GM23338 (cell line): Measurements from ENCODE around the gene EPHA10.

Experiments
- EZH2 ChIP-seq: fragments of 200-600 bp; sonication (generic); IDR thresholded peaks from one replicate; pipeline ENCODE4 v1.8.0; 2017; ENCODE audit warnings: antibody characterized with exemption, mild to moderate bottlenecking, low read depth; ENCODE audit not compliant: unreplicated experiment
- EZH2phosphoT487 ChIP-seq: fragments of 200-600 bp; sonication (generic); IDR thresholded peaks from one replicate; pipeline ENCODE4 v1.8.1; 2018; ENCODE audit warnings: antibody characterized with exemption; ENCODE audit not compliant: unreplicated experiment
- NANOG ChIP-seq: IDR thresholded peaks from 2 replicates; pipeline ENCODE4 v1.6.1; 2016; ENCODE audit warnings: antibody characterized with exemption, borderline replicate concordance
- POLR2AphosphoS5 ChIP-seq: IDR thresholded peaks from 2 replicates; pipeline ENCODE4 v1.6.1; 2016; ENCODE audit warnings: antibody characterized with exemption, low read depth
- STAT1 ChIP-seq: IDR thresholded peaks from one replicate; pipeline ENCODE4 v1.6.1; 2016; ENCODE audit warnings: antibody characterized with exemption; ENCODE audit not compliant: unreplicated experiment
- ZNF114 ChIP-seq: fragments of 250-450 bp; sonication (Bioruptor Pico); IDR thresholded peaks from 2 replicates; pipeline ENCODE4 v1.5.0; 2020; ENCODE audit warnings: mild to moderate bottlenecking, moderate library complexity
- TF ChIP-seq, protein P1 (sequence below), 2 experiments: fragments of 200-600 bp in 1 of 2; sonication (generic) in 1 of 2; conservative IDR thresholded peaks; 2 replicates each; pipeline versions ENCODE4 v1.5.1 to v1.6.1; 2016 to 2017; ENCODE audit warnings: antibody characterized with exemption in 2 of 2, low read depth in 2 of 2, mild to moderate bottlenecking in 2 of 2, moderate library complexity in 1 of 2

GRCh38 chr1:37763791-37764413 is 1.0 kb downstream of the EPHA10 start:
- TF ChIP-seq, protein P1, sequence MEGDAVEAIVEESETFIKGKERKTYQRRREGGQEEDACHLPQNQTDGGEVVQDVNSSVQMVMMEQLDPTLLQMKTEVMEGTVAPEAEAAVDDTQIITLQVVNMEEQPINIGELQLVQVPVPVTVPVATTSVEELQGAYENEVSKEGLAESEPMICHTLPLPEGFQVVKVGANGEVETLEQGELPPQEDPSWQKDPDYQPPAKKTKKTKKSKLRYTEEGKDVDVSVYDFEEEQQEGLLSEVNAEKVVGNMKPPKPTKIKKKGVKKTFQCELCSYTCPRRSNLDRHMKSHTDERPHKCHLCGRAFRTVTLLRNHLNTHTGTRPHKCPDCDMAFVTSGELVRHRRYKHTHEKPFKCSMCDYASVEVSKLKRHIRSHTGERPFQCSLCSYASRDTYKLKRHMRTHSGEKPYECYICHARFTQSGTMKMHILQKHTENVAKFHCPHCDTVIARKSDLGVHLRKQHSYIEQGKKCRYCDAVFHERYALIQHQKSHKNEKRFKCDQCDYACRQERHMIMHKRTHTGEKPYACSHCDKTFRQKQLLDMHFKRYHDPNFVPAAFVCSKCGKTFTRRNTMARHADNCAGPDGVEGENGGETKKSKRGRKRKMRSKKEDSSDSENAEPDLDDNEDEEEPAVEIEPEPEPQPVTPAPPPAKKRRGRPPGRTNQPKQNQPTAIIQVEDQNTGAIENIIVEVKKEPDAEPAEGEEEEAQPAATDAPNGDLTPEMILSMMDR (conservative IDR thresholded peaks at IDR 0.05; ENCODE audit: low read depth in 2 of 2) = no peak
- TF ChIP-seq EZH2 (no peak), EZH2phosphoT487 (no peak), STAT1 (no peak), POLR2AphosphoS5 (no peak), NANOG (no peak), ZNF114 (CRISPR knock-in tag) (no peak)
